Measurements from ENCODE around the gene MEG3. TPM values are rescaled to one million over a fixed set of nuclear protein-coding genes. Genes with fewer than 3 reads are reported as not detected.

Gene MEG3
- total RNA-seq, 1 experiment from 2014 or later = not detected

GRCh38 chr14:100862277-100862676 lies 36.4 kb downstream of the MEG3 start:
- peaks cover 2% of the 10 kb centered on the region for H3K9me3 Mint-ChIP-seq (ENCODE audit: low read depth, unreplicated experiment)
- no TSS peak for BruUV-seq (replicated peaks)
- no peak for TF ChIP-seq CTCF (IDR thresholded peaks at IDR 0.05; ENCODE audit: unreplicated experiment)
- intact Hi-C loops (cut with micrococcal nuclease; ENCODE audit: unreplicated experiment) = no loop called here
- no peak for DNase-seq
- H3K27me3 Mint-ChIP-seq (ENCODE audit: unreplicated experiment) = no peaks in the 10 kb centered on the region
- no peaks in the 10 kb centered on the region for H3K4me1 Mint-ChIP-seq (ENCODE audit: low read depth, unreplicated experiment)
- no peak overlapping the region for H3K27ac Mint-ChIP-seq (ENCODE audit: unreplicated experiment)
- H3K4me3 Mint-ChIP-seq (ENCODE audit: low read depth, unreplicated experiment) = no peak overlapping the region
- H3K36me3 Mint-ChIP-seq (ENCODE audit: insufficient read depth, unreplicated experiment) = no peaks in the 10 kb centered on the region
- CTCF ChIA-PET = no interaction called here

GRCh38 chr14:100862793-100863192 lies 36.9 kb downstream of the MEG3 start:
- Mint-ChIP-seq H3K27me3 (ENCODE audit: unreplicated experiment) (no peaks in the 10 kb centered on the region), H3K27ac (ENCODE audit: unreplicated experiment) (no peak overlapping the region)
- intact Hi-C loops (cut with micrococcal nuclease; ENCODE audit: unreplicated experiment) = no loop called here

GRCh38 chr14:100864206-100864605 lies 38.3 kb downstream of the MEG3 start:
- H3K27ac Mint-ChIP-seq (ENCODE audit: unreplicated experiment) = no peak overlapping the region
- no peaks in the 10 kb centered on the region for H3K4me1 Mint-ChIP-seq (ENCODE audit: low read depth, unreplicated experiment)
- no peak for TF ChIP-seq CTCF (IDR thresholded peaks at IDR 0.05; ENCODE audit: unreplicated experiment)
- peaks cover 2% of the 10 kb centered on the region for H3K9me3 Mint-ChIP-seq (ENCODE audit: low read depth, unreplicated experiment)
- intact Hi-C loops (cut with micrococcal nuclease; ENCODE audit: unreplicated experiment) = no loop called here
- no TSS peak for BruUV-seq (replicated peaks)
- H3K4me3 Mint-ChIP-seq (ENCODE audit: low read depth, unreplicated experiment) = no peak overlapping the region
- no peak for DNase-seq
- no peaks in the 10 kb centered on the region for H3K27me3 Mint-ChIP-seq (ENCODE audit: unreplicated experiment)
- H3K36me3 Mint-ChIP-seq (ENCODE audit: insufficient read depth, unreplicated experiment) = no peaks in the 10 kb centered on the region
- CTCF ChIA-PET = no interaction called here

More at GRCh38 chr14:100862793-100863192, 36.9 kb downstream of the MEG3 start:
- peaks cover 2% of the 10 kb centered on the region for H3K9me3 Mint-ChIP-seq (ENCODE audit: low read depth, unreplicated experiment)
- CTCF ChIA-PET = no interaction called here
- H3K36me3 Mint-ChIP-seq (ENCODE audit: insufficient read depth, unreplicated experiment) = no peaks in the 10 kb centered on the region
- no peak for DNase-seq
- BruUV-seq (replicated peaks) = no TSS peak
- H3K4me3 Mint-ChIP-seq (ENCODE audit: low read depth, unreplicated experiment) = no peak overlapping the region
- TF ChIP-seq CTCF (IDR thresholded peaks at IDR 0.05; ENCODE audit: unreplicated experiment) = no peak
- no peaks in the 10 kb centered on the region for H3K4me1 Mint-ChIP-seq (ENCODE audit: low read depth, unreplicated experiment)

GRCh38 chr14:100864960-100865681 lies 39.2 kb downstream of the MEG3 start:
- no peaks in the 10 kb centered on the region for H3K27me3 Mint-ChIP-seq (ENCODE audit: unreplicated experiment)
- CTCF ChIA-PET = interaction anchor here (0.5 kb wide), 1 partner anchor 142 kb away, joined by 3 read pairs; no protein-coding TSS in a partner anchor
- no peak overlapping the region for H3K27ac Mint-ChIP-seq (ENCODE audit: unreplicated experiment)
- H3K9me3 Mint-ChIP-seq (ENCODE audit: low read depth, unreplicated experiment) = peaks cover 2% of the 10 kb centered on the region
- intact Hi-C loops (cut with micrococcal nuclease; ENCODE audit: unreplicated experiment) = no loop called here
- no peaks in the 10 kb centered on the region for H3K36me3 Mint-ChIP-seq (ENCODE audit: insufficient read depth, unreplicated experiment)
- no peaks in the 10 kb centered on the region for H3K4me1 Mint-ChIP-seq (ENCODE audit: low read depth, unreplicated experiment)
- H3K4me3 Mint-ChIP-seq (ENCODE audit: low read depth, unreplicated experiment) = no peak overlapping the region
- no peak for DNase-seq
- TF ChIP-seq CTCF (IDR thresholded peaks at IDR 0.05; ENCODE audit: unreplicated experiment) = no peak
- BruUV-seq (replicated peaks) = no TSS peak

Data from Calu3 (cell line).